K562 (cell line): ENCODE results near the gene CLIC1. TPM values are rescaled to one million over a fixed set of nuclear protein-coding genes. Genes with fewer than 3 reads are reported as not detected.
A peak's percentile ranks its signal among the peaks of the same experiment; 100 is the strongest.

ENCODE experiments used
- BRD9 ChIP-seq: fragments of 450-650 bp; IDR thresholded peaks from 2 replicates; pipeline ENCODE4 v1.6.1; 2018; ENCODE audit warnings: low read depth; ENCODE audit not compliant: partially characterized antibody
- C11orf30 ChIP-seq: fragments of 450-650 bp; IDR thresholded peaks from 2 replicates; pipeline ENCODE4 v1.6.1; 2016; ENCODE audit warnings: low read depth, mild to moderate bottlenecking
- CBFA2T3 ChIP-seq: fragments of 450-650 bp; IDR thresholded peaks from 2 replicates; pipeline ENCODE4 v1.6.1; 2017
- EHMT2 ChIP-seq: fragments of 450-650 bp; IDR thresholded peaks from 2 replicates; pipeline ENCODE4 v1.6.1; 2018; ENCODE audit warnings: antibody characterized with exemption
- ETV5 ChIP-seq: sonication (generic); formaldehyde crosslinking; IDR thresholded peaks from 2 replicates; pipeline ENCODE4 v1.4.0; 2020; ENCODE audit warnings: low read depth, mild to moderate bottlenecking, missing genetic modification reagents
- IRF2 ChIP-seq: sonication (generic); formaldehyde crosslinking; IDR thresholded peaks from 2 replicates; pipeline ENCODE4 v1.8.1; 2022; ENCODE audit warnings: mild to moderate bottlenecking, missing genetic modification reagents
- MBD2 ChIP-seq: sonication (generic); IDR thresholded peaks from 2 replicates; pipeline ENCODE4 v1.6.1; 2016; ENCODE audit warnings: low read depth, borderline replicate concordance
- MIER1 ChIP-seq: fragments of 450-650 bp; IDR thresholded peaks from 2 replicates; pipeline ENCODE4 v1.6.1; 2016; ENCODE audit warnings: antibody characterized with exemption, mild to moderate bottlenecking, low read depth
- MTF1 ChIP-seq: fragments of 250-450 bp; sonication (Bioruptor Pico); IDR thresholded peaks from 2 replicates; pipeline ENCODE4 v1.9.0; 2021; ENCODE audit warnings: moderate library complexity, mild to moderate bottlenecking, inconsistent platforms, borderline replicate concordance
- NFIC ChIP-seq: fragments of 450-650 bp; IDR thresholded peaks from 2 replicates; pipeline ENCODE4 v1.6.1; 2017; ENCODE audit warnings: mild to moderate bottlenecking, inconsistent platforms
- PCBP1 ChIP-seq: fragments of 200-400 bp; formaldehyde crosslinking; IDR thresholded peaks from 2 replicates; pipeline ENCODE4 v1.6.1; 2018; ENCODE audit warnings: mild to moderate bottlenecking, low read depth, low read length; ENCODE audit not compliant: poor library complexity, severe bottlenecking
- TFAM ChIP-seq: fragments of 250-450 bp; sonication (Bioruptor Pico); conservative IDR thresholded peaks from 2 replicates; pipeline ENCODE4 v1.5.0; 2021; ENCODE audit warnings: mild to moderate bottlenecking, moderate library complexity
- polyA plus RNA-seq, 8 experiments: library from polyadenylated mRNA; depleted of rRNA in 4 of 8; stranded (reverse) in 5 of 8; unstranded in 3 of 8; fragments of >200 nt; fragmentation: Nextera tagmentation in 2 of 8; fragmentation: Illumina TruSeq in 1 of 8; extraction: Ambion mirVana in 2 of 8; extraction: Trizol in 1 of 8; gene quantifications; 2 replicates each; pipeline versions ENCODE4 v1.2.1 to v1.2.3, GENCODE V29; 2011 to 2014; ENCODE audit warnings: inconsistent platforms in 1 of 8, missing spikeins in 1 of 8
- total RNA-seq, 7 experiments: library from RNA; depleted of rRNA in 6 of 7; stranded (reverse); fragments of >200 nt in 6 of 7; fragmentation: Illumina TruSeq in 2 of 7; extraction: Trizol in 2 of 7; gene quantifications; 2 replicates each; pipeline versions ENCODE4 v1.2.1 to v1.2.3, GENCODE V29; 2011 to 2021; ENCODE audit warnings: low replicate concordance in 1 of 7
- TF ChIP-seq, protein P1 (sequence below), 3 experiments: IDR thresholded peaks in 2 of 3; conservative IDR thresholded peaks in 1 of 3; 2 replicates each; pipeline ENCODE4 v1.5.1; 2011 to 2012; ENCODE audit warnings: low read length in 3 of 3, mild to moderate bottlenecking in 3 of 3, control low read depth in 2 of 3, improper control_type of control experiment in 1 of 3, inconsistent platforms in 1 of 3, low read depth in 1 of 3, mixed read lengths in 1 of 3, moderate library complexity in 1 of 3; ENCODE audit not compliant: insufficient read depth in 2 of 3
- TF ChIP-seq, protein P2 (sequence below): sonication (generic); formaldehyde crosslinking; IDR thresholded peaks from 2 replicates; pipeline ENCODE4 v1.8.0; 2022; ENCODE audit warnings: missing genetic modification reagents, mild to moderate bottlenecking, borderline replicate concordance
- TF ChIP-seq, protein P3 (sequence below), 2 experiments: fragments of 450-650 bp; IDR thresholded peaks; 2 replicates each; pipeline ENCODE4 v1.6.1; 2016; ENCODE audit warnings: mild to moderate bottlenecking in 2 of 2, borderline replicate concordance in 1 of 2, low read depth in 1 of 2, moderate library complexity in 1 of 2
- TF ChIP-seq, protein P4 (sequence below): fragments of 250-450 bp; sonication (Bioruptor Pico); IDR thresholded peaks from 2 replicates; pipeline ENCODE4 v1.8.0; 2021; ENCODE audit warnings: moderate library complexity, mild to moderate bottlenecking, inconsistent platforms

CLIC1 gene
- total and polyA plus RNA-seq, 9 of the 15 experiments (the other 6 are each of a cell fraction or from before 2014, with no cell fraction given) = 1,267 to 2,419 (median 1,808) TPM

DNA sequence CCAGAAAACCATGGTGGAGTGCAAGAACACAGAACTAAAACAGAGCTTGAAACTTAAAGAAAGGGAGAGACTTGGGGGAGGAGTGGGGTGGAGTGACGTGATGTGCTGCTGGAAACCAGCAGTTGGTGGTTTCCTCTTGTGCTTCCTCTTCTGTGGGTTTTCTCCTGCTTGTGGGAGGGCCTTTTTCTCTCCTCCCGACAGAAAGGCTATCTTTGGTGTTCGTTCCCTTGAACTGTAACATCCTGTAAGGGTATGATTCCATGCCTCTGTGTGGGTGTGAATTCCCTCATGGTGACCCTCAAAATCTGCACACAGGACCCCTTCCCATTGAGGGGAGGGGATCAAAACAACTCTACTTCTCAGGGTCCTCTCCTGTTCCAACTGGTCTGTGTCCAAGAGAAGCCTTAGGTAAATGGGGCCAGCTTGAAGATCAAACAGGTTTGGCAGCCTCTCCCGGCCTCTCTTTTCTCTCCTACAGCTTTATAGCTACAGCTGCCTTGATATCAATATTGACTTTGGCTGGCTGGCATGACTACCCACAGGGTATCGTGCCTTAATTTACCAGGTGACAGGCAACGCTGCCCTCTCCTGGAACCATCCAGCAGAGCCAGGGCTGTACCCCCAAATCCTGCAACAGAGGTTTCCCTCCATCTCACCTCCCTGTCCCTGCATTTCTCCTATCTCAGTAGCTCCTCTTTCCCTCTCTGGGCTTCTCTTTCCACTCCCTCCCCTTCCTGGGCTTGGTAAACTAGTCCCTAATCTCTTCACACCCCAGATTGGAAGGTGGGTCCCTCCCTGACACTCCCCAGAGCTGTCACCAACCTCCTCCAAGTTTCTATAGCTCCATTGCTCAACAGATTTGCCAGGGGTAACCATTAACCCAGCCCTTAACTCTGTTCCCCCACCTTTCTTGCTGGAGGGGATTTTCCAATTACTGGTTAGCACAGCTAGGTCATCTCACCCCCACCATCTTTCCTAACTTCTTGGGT, 2.0 kb upstream of the CLIC1 start (continued):
- TF ChIP-seq, protein P1, sequence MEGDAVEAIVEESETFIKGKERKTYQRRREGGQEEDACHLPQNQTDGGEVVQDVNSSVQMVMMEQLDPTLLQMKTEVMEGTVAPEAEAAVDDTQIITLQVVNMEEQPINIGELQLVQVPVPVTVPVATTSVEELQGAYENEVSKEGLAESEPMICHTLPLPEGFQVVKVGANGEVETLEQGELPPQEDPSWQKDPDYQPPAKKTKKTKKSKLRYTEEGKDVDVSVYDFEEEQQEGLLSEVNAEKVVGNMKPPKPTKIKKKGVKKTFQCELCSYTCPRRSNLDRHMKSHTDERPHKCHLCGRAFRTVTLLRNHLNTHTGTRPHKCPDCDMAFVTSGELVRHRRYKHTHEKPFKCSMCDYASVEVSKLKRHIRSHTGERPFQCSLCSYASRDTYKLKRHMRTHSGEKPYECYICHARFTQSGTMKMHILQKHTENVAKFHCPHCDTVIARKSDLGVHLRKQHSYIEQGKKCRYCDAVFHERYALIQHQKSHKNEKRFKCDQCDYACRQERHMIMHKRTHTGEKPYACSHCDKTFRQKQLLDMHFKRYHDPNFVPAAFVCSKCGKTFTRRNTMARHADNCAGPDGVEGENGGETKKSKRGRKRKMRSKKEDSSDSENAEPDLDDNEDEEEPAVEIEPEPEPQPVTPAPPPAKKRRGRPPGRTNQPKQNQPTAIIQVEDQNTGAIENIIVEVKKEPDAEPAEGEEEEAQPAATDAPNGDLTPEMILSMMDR (IDR thresholded peaks at IDR 0.05 in 2 of 3, conservative IDR thresholded peaks at IDR 0.05 in 1 of 3; ENCODE audit: insufficient read depth in 2 of 3, low read depth in 1 of 3, low read length in 3 of 3) = peak in 2 of 3 experiments; percentile 37 to 54; a peak in 5 of 6 replicates
- TF ChIP-seq CBFA2T3 = no peak
- TF ChIP-seq NFIC = no peak
- TF ChIP-seq MIER1 = no peak
- TF ChIP-seq TFAM = no peak
- TF ChIP-seq PCBP1 = no peak
- peak; percentile 85 for TF ChIP-seq ETV5
- no peak for TF ChIP-seq BRD9
- TF ChIP-seq MTF1 (CRISPR knock-in tag) = 0 out of 2 replicates have a peak, but pooled peaks have one; percentile 53
- peak; percentile 72 for TF ChIP-seq EHMT2
- TF ChIP-seq, protein P2, sequence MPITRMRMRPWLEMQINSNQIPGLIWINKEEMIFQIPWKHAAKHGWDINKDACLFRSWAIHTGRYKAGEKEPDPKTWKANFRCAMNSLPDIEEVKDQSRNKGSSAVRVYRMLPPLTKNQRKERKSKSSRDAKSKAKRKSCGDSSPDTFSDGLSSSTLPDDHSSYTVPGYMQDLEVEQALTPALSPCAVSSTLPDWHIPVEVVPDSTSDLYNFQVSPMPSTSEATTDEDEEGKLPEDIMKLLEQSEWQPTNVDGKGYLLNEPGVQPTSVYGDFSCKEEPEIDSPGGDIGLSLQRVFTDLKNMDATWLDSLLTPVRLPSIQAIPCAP = no peak
- TF ChIP-seq MBD2 = no peak
- TF ChIP-seq, protein P3, sequence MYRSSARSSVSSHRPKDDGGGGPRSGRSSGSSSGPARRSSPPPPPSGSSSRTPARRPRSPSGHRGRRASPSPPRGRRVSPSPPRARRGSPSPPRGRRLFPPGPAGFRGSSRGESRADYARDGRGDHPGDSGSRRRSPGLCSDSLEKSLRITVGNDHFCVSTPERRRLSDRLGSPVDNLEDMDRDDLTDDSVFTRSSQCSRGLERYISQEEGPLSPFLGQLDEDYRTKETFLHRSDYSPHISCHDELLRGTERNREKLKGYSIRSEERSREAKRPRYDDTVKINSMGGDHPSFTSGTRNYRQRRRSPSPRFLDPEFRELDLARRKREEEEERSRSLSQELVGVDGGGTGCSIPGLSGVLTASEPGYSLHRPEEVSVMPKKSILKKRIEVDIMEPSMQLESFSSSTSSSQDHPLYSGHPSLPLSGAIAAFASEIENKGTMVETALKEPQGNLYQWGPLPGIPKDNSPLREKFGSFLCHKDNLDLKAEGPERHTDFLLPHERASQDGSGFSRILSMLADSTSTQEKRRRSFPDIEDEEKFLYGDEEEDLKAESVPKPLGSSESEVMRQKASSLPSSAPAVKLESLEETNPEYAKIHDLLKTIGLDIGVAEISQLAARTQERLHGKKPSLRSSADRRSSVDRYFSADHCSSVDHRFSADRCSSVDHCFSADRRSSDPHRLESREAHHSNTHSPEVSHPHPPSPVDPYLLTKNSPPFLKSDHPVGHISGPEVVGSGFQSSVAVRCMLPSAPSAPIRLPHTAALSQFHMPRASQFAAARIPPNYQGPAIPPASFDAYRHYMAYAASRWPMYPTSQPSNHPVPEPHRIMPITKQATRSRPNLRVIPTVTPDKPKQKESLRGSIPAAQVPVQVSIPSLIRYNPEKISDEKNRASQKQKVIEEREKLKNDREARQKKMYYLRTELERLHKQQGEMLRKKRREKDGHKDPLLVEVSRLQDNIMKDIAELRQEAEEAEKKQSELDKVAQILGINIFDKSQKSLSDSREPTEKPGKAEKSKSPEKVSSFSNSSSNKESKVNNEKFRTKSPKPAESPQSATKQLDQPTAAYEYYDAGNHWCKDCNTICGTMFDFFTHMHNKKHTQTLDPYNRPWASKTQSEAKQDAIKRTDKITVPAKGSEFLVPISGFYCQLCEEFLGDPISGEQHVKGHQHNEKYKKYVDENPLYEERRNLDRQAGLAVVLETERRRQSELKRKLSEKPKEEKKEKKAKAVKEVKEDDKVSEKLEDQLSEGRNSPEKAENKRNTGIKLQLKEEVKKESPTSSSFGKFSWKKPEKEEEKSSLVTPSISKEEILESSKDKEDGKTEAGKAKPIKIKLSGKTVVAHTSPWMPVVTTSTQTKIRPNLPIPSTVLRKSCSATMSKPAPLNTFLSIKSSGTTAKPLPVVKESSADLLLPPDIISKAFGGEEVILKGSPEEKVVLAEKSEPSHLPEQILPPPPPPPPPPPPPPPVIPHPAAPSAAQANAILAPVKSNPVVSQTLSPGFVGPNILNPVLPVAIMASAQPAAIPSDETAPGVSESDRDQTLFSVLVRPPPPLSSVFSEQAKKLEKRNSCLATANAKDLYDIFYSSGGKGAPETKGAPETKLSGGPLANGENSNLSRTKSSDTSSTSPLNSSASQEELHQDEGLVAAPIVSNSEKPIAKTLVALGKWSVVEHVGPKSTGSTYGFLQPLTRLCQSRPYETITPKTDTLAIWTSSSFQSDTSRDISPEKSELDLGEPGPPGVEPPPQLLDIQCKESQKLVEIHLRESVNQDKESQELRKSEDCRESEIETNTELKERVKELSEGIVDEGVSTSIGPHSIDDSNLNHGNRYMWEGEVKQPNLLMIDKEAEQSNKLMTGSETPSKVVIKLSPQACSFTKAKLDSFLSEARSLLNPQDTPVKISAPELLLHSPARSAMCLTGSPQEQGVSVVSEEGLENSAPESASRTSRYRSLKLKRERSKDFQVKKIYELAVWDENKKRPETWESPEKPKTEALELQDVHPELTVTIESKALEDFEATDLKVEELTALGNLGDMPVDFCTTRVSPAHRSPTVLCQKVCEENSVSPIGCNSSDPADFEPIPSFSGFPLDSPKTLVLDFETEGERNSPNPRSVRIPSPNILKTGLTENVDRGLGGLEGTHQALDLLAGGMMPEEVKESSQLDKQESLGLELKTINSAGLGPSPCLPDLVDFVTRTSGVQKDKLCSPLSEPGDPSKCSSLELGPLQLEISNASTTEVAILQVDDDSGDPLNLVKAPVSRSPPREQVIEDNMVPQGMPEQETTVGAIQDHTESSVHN (IDR thresholded peaks at IDR 0.05; ENCODE audit: borderline replicate concordance in 1 of 2, low read depth in 1 of 2) = no peak
- TF ChIP-seq C11orf30 = no peak
- TF ChIP-seq, protein P4, sequence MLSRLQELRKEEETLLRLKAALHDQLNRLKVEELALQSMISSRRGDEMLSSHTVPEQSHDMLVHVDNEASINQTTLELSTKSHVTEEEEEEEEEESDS (CRISPR knock-in tag) = no peak
- no peak for TF ChIP-seq IRF2 (CRISPR knock-in tag)
